HEK293 (cell line): ENCODE data around the gene PFN3.

Experiments used
- OSR2 ChIP-seq: fragments of 450-650 bp; formaldehyde crosslinking; IDR thresholded peaks from 2 replicates; pipeline ENCODE4 v1.5.1; 2016; ENCODE audit warnings: missing biosample characterization, missing genetic modification characterization
- OVOL3 ChIP-seq: fragments of 450-650 bp; formaldehyde crosslinking; IDR thresholded peaks from 2 replicates; pipeline ENCODE4 v1.5.1; 2016; ENCODE audit warnings: missing biosample characterization, missing genetic modification characterization
- SP7 ChIP-seq: fragments of 450-650 bp; formaldehyde crosslinking; IDR thresholded peaks from 2 replicates; pipeline ENCODE4 v1.5.1; 2016; ENCODE audit warnings: missing biosample characterization, missing genetic modification characterization
- WT1 ChIP-seq: fragments of 450-650 bp; formaldehyde crosslinking; IDR thresholded peaks from 2 replicates; pipeline ENCODE4 v1.5.1; 2016; ENCODE audit warnings: missing biosample characterization, missing genetic modification characterization
- ZBTB1 ChIP-seq: fragments of 450-650 bp; formaldehyde crosslinking; IDR thresholded peaks from 2 replicates; pipeline ENCODE4 v1.5.1; 2016; ENCODE audit warnings: missing biosample characterization, missing genetic modification characterization
- ZBTB48 ChIP-seq: fragments of 450-650 bp; formaldehyde crosslinking; IDR thresholded peaks from 2 replicates; pipeline ENCODE4 v1.5.1; 2016; ENCODE audit warnings: missing biosample characterization, missing genetic modification characterization
- ZFHX2 ChIP-seq: fragments of 450-650 bp; formaldehyde crosslinking; conservative IDR thresholded peaks from 2 replicates; pipeline ENCODE4 v1.5.1; 2016; ENCODE audit warnings: missing biosample characterization, missing genetic modification characterization
- ZNF2 ChIP-seq: fragments of 450-650 bp; formaldehyde crosslinking; IDR thresholded peaks from 2 replicates; pipeline ENCODE4 v1.5.1; 2016; ENCODE audit warnings: missing biosample characterization, missing genetic modification characterization
- ZNF266 ChIP-seq: fragments of 450-650 bp; formaldehyde crosslinking; IDR thresholded peaks from 2 replicates; pipeline ENCODE4 v1.5.1; 2016; ENCODE audit warnings: missing biosample characterization, missing genetic modification characterization, low read depth
- ZNF544 ChIP-seq: fragments of 450-650 bp; formaldehyde crosslinking; IDR thresholded peaks from 2 replicates; pipeline ENCODE4 v1.5.0; 2017; ENCODE audit warnings: missing biosample characterization, missing genetic modification characterization
- ZNF658 ChIP-seq: fragments of 450-650 bp; formaldehyde crosslinking; IDR thresholded peaks from 2 replicates; pipeline ENCODE4; 2016; ENCODE audit warnings: missing biosample characterization, missing genetic modification characterization
- ZNF670 ChIP-seq: fragments of 450-650 bp; formaldehyde crosslinking; IDR thresholded peaks from 2 replicates; pipeline ENCODE4 v1.5.1; 2016; ENCODE audit warnings: missing biosample characterization, missing genetic modification characterization, low read depth
- ZNF768 ChIP-seq: fragments of 450-650 bp; formaldehyde crosslinking; IDR thresholded peaks from 2 replicates; pipeline ENCODE4 v1.5.1; 2018; ENCODE audit warnings: missing biosample characterization, mild to moderate bottlenecking, missing genetic modification characterization
- ZNF791 ChIP-seq: fragments of 450-650 bp; formaldehyde crosslinking; IDR thresholded peaks from 2 replicates; pipeline ENCODE4 v1.5.1; 2016; ENCODE audit warnings: missing biosample characterization, missing genetic modification characterization
- TF ChIP-seq, protein P1 (sequence below): fragments of 450-650 bp; formaldehyde crosslinking; IDR thresholded peaks from 2 replicates; pipeline ENCODE4 v1.5.1; 2016; ENCODE audit warnings: missing biosample characterization, missing genetic modification characterization, borderline replicate concordance
- TF ChIP-seq, protein P2 (sequence below): fragments of 450-650 bp; formaldehyde crosslinking; IDR thresholded peaks from 2 replicates; pipeline ENCODE4; 2016; ENCODE audit warnings: missing biosample characterization, missing genetic modification characterization
- TF ChIP-seq, protein P3 (sequence below): IDR thresholded peaks from 2 replicates; pipeline ENCODE4 v1.6.1; 2011; ENCODE audit warnings: mild to moderate bottlenecking, low read depth, low read length, borderline replicate concordance
- TF ChIP-seq, protein P4 (sequence below): fragments of 450-650 bp; formaldehyde crosslinking; IDR thresholded peaks from 2 replicates; pipeline ENCODE4 v1.5.1; 2016; ENCODE audit warnings: missing biosample characterization, missing genetic modification characterization
- TF ChIP-seq, protein P5 (sequence below): fragments of 450-650 bp; formaldehyde crosslinking; IDR thresholded peaks from 2 replicates; pipeline ENCODE4 v1.5.1; 2016; ENCODE audit warnings: missing biosample characterization, missing genetic modification characterization
- TF ChIP-seq, protein P6 (sequence below): fragments of 450-650 bp; formaldehyde crosslinking; IDR thresholded peaks from 2 replicates; pipeline ENCODE4 v1.5.1; 2016; ENCODE audit warnings: missing biosample characterization, missing genetic modification characterization
- TF ChIP-seq, protein P7 (sequence below): fragments of 450-650 bp; formaldehyde crosslinking; IDR thresholded peaks from 2 replicates; pipeline ENCODE4 v1.5.1; 2017; ENCODE audit warnings: missing biosample characterization, missing genetic modification characterization
- TF ChIP-seq, protein P8 (sequence below): fragments of 450-650 bp; IDR thresholded peaks from 2 replicates; pipeline ENCODE4 v1.5.1; 2018; ENCODE audit warnings: missing biosample characterization, missing genetic modification characterization
- TF ChIP-seq, protein P9 (sequence below): fragments of 450-650 bp; IDR thresholded peaks from 2 replicates; pipeline ENCODE4 v1.5.1; 2018; ENCODE audit warnings: missing biosample characterization, mild to moderate bottlenecking, missing genetic modification characterization

Gene PFN3

DNA sequence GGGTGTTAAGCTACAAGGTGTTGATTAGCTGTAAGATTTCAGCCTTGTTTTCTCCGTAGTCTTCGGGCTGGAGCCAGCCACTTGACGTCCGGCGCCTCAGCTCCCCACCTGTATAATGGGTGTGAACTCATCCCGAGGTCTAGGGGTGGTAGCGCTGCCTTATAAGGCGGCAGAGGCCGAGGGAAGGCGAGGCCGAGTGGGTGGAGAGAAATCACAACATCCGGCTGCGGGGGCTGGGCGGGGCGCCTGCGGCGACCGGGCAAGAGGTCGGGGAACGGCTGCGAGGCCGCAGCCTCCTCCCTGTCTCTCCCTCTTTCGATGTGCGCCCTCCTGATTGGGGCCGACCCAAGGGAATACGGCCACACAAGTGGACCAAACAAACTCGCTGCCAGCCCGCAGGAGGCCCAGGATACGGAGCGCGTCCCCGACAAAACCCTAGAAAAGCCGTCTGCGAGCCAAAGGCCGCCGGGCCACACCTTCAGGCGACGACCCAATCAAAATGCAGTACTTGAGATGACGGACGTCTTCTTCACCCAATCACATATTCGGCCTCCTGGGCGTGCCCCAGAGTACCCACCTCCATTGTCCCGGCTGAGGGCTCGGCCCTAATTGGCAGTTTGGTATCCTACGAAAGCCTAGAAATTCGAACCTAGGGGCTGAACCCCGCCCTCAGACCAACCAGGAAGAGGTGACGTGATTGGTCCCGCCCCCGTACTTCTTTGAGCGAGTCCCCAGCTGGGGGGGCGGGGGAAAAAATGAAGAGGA, 25.5 kb upstream of the PFN3 start (continued):
- TF ChIP-seq, protein P1, sequence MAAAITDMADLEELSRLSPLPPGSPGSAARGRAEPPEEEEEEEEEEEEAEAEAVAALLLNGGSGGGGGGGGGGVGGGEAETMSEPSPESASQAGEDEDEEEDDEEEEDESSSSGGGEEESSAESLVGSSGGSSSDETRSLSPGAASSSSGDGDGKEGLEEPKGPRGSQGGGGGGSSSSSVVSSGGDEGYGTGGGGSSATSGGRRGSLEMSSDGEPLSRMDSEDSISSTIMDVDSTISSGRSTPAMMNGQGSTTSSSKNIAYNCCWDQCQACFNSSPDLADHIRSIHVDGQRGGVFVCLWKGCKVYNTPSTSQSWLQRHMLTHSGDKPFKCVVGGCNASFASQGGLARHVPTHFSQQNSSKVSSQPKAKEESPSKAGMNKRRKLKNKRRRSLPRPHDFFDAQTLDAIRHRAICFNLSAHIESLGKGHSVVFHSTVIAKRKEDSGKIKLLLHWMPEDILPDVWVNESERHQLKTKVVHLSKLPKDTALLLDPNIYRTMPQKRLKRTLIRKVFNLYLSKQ (tag by site-specific recombination): no peak
- TF ChIP-seq ZNF768 (tag by site-specific recombination) (no peak), ZNF791 (tag by site-specific recombination) (no peak), ZNF670 (tag by site-specific recombination) (no peak), ZNF544 (tag by site-specific recombination) (no peak), OSR2 (tag by site-specific recombination) (no peak), ZNF658 (no peak), ZNF266 (tag by site-specific recombination) (no peak), ZFHX2 (peak; percentile 91), ZNF2 (peak; percentile 68; the same call in 1 of the 2 replicates), WT1 (peak; percentile 42; the same call in 1 of the 2 replicates), ZBTB1 (tag by site-specific recombination) (no peak), ZBTB48 (tag by site-specific recombination) (0 out of 2 replicates have a peak, but pooled peaks have one; percentile 26), OVOL3 (tag by site-specific recombination) (no peak), SP7 (tag by site-specific recombination) (peak; percentile 73)
- TF ChIP-seq, protein P2, sequence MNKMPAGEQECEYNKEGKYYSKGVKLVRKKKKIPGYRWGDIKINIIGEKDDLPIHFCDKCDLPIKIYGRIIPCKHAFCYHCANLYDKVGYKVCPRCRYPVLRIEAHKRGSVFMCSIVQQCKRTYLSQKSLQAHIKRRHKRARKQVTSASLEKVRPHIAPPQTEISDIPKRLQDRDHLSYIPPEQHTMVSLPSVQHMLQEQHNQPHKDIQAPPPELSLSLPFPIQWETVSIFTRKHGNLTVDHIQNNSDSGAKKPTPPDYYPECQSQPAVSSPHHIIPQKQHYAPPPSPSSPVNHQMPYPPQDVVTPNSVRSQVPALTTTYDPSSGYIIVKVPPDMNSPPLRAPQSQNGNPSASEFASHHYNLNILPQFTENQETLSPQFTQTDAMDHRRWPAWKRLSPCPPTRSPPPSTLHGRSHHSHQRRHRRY (tag by site-specific recombination): no peak
- TF ChIP-seq, protein P3, sequence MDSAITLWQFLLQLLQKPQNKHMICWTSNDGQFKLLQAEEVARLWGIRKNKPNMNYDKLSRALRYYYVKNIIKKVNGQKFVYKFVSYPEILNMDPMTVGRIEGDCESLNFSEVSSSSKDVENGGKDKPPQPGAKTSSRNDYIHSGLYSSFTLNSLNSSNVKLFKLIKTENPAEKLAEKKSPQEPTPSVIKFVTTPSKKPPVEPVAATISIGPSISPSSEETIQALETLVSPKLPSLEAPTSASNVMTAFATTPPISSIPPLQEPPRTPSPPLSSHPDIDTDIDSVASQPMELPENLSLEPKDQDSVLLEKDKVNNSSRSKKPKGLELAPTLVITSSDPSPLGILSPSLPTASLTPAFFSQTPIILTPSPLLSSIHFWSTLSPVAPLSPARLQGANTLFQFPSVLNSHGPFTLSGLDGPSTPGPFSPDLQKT: no peak; the same call in 1 of the 2 replicates
- TF ChIP-seq, protein P4, sequence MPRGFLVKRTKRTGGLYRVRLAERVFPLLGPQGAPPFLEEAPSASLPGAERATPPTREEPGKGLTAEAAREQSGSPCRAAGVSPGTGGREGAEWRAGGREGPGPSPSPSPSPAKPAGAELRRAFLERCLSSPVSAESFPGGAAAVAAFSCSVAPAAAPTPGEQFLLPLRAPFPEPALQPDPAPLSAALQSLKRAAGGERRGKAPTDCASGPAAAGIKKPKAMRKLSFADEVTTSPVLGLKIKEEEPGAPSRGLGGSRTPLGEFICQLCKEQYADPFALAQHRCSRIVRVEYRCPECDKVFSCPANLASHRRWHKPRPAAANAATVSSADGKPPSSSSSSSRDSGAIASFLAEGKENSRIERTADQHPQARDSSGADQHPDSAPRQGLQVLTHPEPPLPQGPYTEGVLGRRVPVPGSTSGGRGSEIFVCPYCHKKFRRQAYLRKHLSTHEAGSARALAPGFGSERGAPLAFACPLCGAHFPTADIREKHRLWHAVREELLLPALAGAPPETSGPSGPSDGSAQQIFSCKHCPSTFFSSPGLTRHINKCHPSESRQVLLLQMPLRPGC (tag by site-specific recombination): no peak
- TF ChIP-seq, protein P5, sequence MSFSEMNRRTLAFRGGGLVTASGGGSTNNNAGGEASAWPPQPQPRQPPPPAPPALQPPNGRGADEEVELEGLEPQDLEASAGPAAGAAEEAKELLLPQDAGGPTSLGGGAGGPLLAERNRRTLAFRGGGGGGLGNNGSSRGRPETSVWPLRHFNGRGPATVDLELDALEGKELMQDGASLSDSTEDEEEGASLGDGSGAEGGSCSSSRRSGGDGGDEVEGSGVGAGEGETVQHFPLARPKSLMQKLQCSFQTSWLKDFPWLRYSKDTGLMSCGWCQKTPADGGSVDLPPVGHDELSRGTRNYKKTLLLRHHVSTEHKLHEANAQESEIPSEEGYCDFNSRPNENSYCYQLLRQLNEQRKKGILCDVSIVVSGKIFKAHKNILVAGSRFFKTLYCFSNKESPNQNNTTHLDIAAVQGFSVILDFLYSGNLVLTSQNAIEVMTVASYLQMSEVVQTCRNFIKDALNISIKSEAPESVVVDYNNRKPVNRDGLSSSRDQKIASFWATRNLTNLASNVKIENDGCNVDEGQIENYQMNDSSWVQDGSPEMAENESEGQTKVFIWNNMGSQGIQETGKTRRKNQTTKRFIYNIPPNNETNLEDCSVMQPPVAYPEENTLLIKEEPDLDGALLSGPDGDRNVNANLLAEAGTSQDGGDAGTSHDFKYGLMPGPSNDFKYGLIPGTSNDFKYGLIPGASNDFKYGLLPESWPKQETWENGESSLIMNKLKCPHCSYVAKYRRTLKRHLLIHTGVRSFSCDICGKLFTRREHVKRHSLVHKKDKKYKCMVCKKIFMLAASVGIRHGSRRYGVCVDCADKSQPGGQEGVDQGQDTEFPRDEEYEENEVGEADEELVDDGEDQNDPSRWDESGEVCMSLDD (tag by site-specific recombination): no peak
- TF ChIP-seq, protein P6, sequence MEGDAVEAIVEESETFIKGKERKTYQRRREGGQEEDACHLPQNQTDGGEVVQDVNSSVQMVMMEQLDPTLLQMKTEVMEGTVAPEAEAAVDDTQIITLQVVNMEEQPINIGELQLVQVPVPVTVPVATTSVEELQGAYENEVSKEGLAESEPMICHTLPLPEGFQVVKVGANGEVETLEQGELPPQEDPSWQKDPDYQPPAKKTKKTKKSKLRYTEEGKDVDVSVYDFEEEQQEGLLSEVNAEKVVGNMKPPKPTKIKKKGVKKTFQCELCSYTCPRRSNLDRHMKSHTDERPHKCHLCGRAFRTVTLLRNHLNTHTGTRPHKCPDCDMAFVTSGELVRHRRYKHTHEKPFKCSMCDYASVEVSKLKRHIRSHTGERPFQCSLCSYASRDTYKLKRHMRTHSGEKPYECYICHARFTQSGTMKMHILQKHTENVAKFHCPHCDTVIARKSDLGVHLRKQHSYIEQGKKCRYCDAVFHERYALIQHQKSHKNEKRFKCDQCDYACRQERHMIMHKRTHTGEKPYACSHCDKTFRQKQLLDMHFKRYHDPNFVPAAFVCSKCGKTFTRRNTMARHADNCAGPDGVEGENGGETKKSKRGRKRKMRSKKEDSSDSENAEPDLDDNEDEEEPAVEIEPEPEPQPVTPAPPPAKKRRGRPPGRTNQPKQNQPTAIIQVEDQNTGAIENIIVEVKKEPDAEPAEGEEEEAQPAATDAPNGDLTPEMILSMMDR (tag by site-specific recombination): no peak
- TF ChIP-seq, protein P7, sequence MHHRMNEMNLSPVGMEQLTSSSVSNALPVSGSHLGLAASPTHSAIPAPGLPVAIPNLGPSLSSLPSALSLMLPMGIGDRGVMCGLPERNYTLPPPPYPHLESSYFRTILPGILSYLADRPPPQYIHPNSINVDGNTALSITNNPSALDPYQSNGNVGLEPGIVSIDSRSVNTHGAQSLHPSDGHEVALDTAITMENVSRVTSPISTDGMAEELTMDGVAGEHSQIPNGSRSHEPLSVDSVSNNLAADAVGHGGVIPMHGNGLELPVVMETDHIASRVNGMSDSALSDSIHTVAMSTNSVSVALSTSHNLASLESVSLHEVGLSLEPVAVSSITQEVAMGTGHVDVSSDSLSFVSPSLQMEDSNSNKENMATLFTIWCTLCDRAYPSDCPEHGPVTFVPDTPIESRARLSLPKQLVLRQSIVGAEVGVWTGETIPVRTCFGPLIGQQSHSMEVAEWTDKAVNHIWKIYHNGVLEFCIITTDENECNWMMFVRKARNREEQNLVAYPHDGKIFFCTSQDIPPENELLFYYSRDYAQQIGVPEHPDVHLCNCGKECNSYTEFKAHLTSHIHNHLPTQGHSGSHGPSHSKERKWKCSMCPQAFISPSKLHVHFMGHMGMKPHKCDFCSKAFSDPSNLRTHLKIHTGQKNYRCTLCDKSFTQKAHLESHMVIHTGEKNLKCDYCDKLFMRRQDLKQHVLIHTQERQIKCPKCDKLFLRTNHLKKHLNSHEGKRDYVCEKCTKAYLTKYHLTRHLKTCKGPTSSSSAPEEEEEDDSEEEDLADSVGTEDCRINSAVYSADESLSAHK (tag by site-specific recombination): no peak
- TF ChIP-seq, protein P8, sequence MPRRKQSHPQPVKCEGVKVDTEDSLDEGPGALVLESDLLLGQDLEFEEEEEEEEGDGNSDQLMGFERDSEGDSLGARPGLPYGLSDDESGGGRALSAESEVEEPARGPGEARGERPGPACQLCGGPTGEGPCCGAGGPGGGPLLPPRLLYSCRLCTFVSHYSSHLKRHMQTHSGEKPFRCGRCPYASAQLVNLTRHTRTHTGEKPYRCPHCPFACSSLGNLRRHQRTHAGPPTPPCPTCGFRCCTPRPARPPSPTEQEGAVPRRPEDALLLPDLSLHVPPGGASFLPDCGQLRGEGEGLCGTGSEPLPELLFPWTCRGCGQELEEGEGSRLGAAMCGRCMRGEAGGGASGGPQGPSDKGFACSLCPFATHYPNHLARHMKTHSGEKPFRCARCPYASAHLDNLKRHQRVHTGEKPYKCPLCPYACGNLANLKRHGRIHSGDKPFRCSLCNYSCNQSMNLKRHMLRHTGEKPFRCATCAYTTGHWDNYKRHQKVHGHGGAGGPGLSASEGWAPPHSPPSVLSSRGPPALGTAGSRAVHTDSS (tag by site-specific recombination): no peak
- TF ChIP-seq, protein P9, sequence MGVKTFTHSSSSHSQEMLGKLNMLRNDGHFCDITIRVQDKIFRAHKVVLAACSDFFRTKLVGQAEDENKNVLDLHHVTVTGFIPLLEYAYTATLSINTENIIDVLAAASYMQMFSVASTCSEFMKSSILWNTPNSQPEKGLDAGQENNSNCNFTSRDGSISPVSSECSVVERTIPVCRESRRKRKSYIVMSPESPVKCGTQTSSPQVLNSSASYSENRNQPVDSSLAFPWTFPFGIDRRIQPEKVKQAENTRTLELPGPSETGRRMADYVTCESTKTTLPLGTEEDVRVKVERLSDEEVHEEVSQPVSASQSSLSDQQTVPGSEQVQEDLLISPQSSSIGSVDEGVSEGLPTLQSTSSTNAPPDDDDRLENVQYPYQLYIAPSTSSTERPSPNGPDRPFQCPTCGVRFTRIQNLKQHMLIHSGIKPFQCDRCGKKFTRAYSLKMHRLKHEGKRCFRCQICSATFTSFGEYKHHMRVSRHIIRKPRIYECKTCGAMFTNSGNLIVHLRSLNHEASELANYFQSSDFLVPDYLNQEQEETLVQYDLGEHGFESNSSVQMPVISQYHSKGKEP: no peak
